Upper lobe of left lung (tissue), 6 donors: Measurements from ENCODE around the gene ADAM17. TPM values are rescaled to one million over a fixed set of nuclear protein-coding genes. Genes with fewer than 3 reads are reported as not detected.
A peak's percentile ranks its signal among the peaks of the same experiment; 100 is the strongest.

Experiments used
- ATAC-seq, 2 donors: fragments of 200-7000 bp; cut with Tn5 transposase; one replicate each; pipeline ENCODE4 v1.9.1; 2022; ENCODE audit warnings: mild to moderate bottlenecking in 2 of 2, moderate library complexity in 2 of 2; ENCODE audit not compliant: low FRiP score in 2 of 2
- DNase-seq, 2 donors: peaks; one replicate each; pipeline ENCODE4 v3.0.0-alpha.2; 2019 to 2020
- H3K27ac ChIP-seq, 4 donors: fragments of 200-600 bp; sonication (generic); one replicate each; pipeline ENCODE4 v1.5.1; 2016 to 2019
- H3K27me3 ChIP-seq, 4 donors: fragments of 200-600 bp; sonication (generic); one replicate each; pipeline ENCODE4 v1.5.1; 2017 to 2019
- H3K36me3 ChIP-seq, 4 donors: fragments of 200-600 bp; sonication (generic); one replicate each; pipeline ENCODE4 v1.5.1; 2016 to 2019
- H3K4me1 ChIP-seq, 4 donors: fragments of 200-600 bp; sonication (generic); one replicate each; pipeline ENCODE4 v1.5.1; 2018 to 2019
- H3K4me3 ChIP-seq, 4 donors: fragments of 200-600 bp; sonication (generic); one replicate each; pipeline ENCODE4 v1.5.1; 2017 to 2019; ENCODE audit warnings: mild to moderate bottlenecking in 2 of 4, moderate library complexity in 1 of 4
- H3K9me3 ChIP-seq, 4 donors: fragments of 200-600 bp; sonication (generic); one replicate each; pipeline ENCODE4 v1.5.1; 2018 to 2019
- CTCF ChIP-seq, 6 experiments: fragments of 450-650 bp in 4 of 6; fragments of 200-600 bp in 2 of 6; sonication (generic) in 2 of 6; IDR thresholded peaks; one replicate each; pipeline ENCODE4 v1.5.1; 2016 to 2019; ENCODE audit warnings: antibody characterized with exemption in 6 of 6
- EP300 ChIP-seq, 4 donors: sonication (generic); formaldehyde crosslinking; IDR thresholded peaks; one replicate each; pipeline ENCODE4 v1.5.1; 2017; ENCODE audit warnings: antibody characterized with exemption in 4 of 4, control low read depth in 2 of 4
- POLR2A ChIP-seq, 4 donors: fragments of 450-650 bp; IDR thresholded peaks; one replicate each; pipeline ENCODE4 v1.5.1; 2016 to 2017; ENCODE audit warnings: antibody characterized with exemption in 4 of 4, mild to moderate bottlenecking in 2 of 4
- POLR2AphosphoS5 ChIP-seq, 2 donors: sonication (generic); formaldehyde crosslinking; IDR thresholded peaks; one replicate each; pipeline ENCODE4 v1.5.1; 2017; ENCODE audit warnings: antibody characterized with exemption in 2 of 2
- WGBS, 2 donors: methylation state at CpG; one replicate each; pipeline ENCODE4 v1.1.5; 2017 to 2018; 5-methylcytosine and 5-hydroxymethylcytosine counted together
- total RNA-seq, 6 donors: library from RNA; depleted of rRNA in 4 of 6; stranded (reverse); fragments of >200 nt in 4 of 6; gene quantifications; one replicate each; pipeline versions ENCODE4 v1.1.0 to v1.2.1, GENCODE V29; 2016 to 2021
- donor health status: DM: no; HTN: no; CAD: no; lungs with moderate emphysema.
- donor health status: DM: no; HTN: yes; CAD: no; lungs with severe emphysema.

ADAM17 gene
- total RNA-seq, 6 donors from 2014 or later: 59.7 to 71.0 (median 66.3) TPM

GRCh38 chr2:9473308-9473984 is 82.2 kb downstream of the ADAM17 start:
- peak overlapping the region in 3 of 4 donors; percentile 90 to 96 (median 91) for H3K27ac ChIP-seq
- ATAC-seq: peak; percentile 0 to 52
- peak in 1 of 2 donors; percentile 57 for DNase-seq

GRCh38 chr2:9472511-9472910 is 83.1 kb downstream of the ADAM17 start:
- ATAC-seq (no peak), DNase-seq (no peak)
- no peaks in the 10 kb centered on the region for H3K9me3 ChIP-seq
- H3K27ac ChIP-seq: no peak overlapping the region
- peaks cover 0 to 29% (median 5%) of the 10 kb centered on the region in 4 donors for H3K36me3 ChIP-seq
- peaks cover 12 to 32% (median 18%) of the 10 kb centered on the region in 4 donors for H3K4me1 ChIP-seq
- H3K4me3 ChIP-seq: no peak overlapping the region
- WGBS, 2 donors: 92 to 97% methylated on average over 6 to 9 of the region's 9 CpGs
- H3K27me3 ChIP-seq: no peaks in the 10 kb centered on the region
- no peak for TF ChIP-seq EP300 (IDR thresholded peaks at IDR 0.05)
- no peak for TF ChIP-seq CTCF (IDR thresholded peaks at IDR 0.05)
- TF ChIP-seq POLR2AphosphoS5 (IDR thresholded peaks at IDR 0.05): no peak
- TF ChIP-seq POLR2A (IDR thresholded peaks at IDR 0.05): no peak

More at GRCh38 chr2:9473308-9473984, 82.2 kb downstream of the ADAM17 start:
- Histone ChIP-seq H3K27me3 (no peaks in the 10 kb centered on the region), H3K9me3 (no peaks in the 10 kb centered on the region), H3K4me3 (peak overlapping the region; percentile 59 to 92 (median 84)), H3K4me1 (peaks cover 12 to 32% (median 18%) of the 10 kb centered on the region in 4 donors), H3K36me3 (peaks cover 0 to 21% (median 5%) of the 10 kb centered on the region in 4 donors)
- 51 to 70% methylated on average over 20 to 24 of the region's 24 CpGs for WGBS, 2 donors
- TF ChIP-seq CTCF (IDR thresholded peaks at IDR 0.05) (peak in 2 of 6 experiments; percentile 18 to 25), POLR2A (IDR thresholded peaks at IDR 0.05) (no peak), EP300 (IDR thresholded peaks at IDR 0.05) (no peak), POLR2AphosphoS5 (IDR thresholded peaks at IDR 0.05) (no peak)

- Histone ChIP-seq H3K36me3 (peaks cover 0 to 26% (median 5%) of the 10 kb centered on the region in 4 donors), H3K27ac (no peak overlapping the region), H3K27me3 (no peaks in the 10 kb centered on the region), H3K4me1 (peaks cover 6 to 23% (median 16%) of the 10 kb centered on the region in 4 donors), H3K4me3 (no peak overlapping the region), H3K9me3 (no peaks in the 10 kb centered on the region)
- ATAC-seq: no peak
- TF ChIP-seq CTCF (IDR thresholded peaks at IDR 0.05) (no peak), POLR2A (IDR thresholded peaks at IDR 0.05) (no peak), POLR2AphosphoS5 (IDR thresholded peaks at IDR 0.05) (no peak)
- WGBS, 2 donors: 92 to 93% methylated on average over 5 of the region's 5 CpGs
- DNase-seq: no peak
These were observed 84.4 kb downstream of the ADAM17 start for GRCh38 chr2:9471206-9471605.

- H3K27ac ChIP-seq: no peak overlapping the region
- no peaks in the 10 kb centered on the region for H3K9me3 ChIP-seq
- H3K4me3 ChIP-seq: no peak overlapping the region
- no peaks in the 10 kb centered on the region for H3K4me1 ChIP-seq
- no peak for TF ChIP-seq CTCF (IDR thresholded peaks at IDR 0.05)
- no peak for TF ChIP-seq POLR2A (IDR thresholded peaks at IDR 0.05)
- TF ChIP-seq POLR2AphosphoS5 (IDR thresholded peaks at IDR 0.05): no peak
- no peak for TF ChIP-seq EP300 (IDR thresholded peaks at IDR 0.05)
- 69 to 75% methylated on average over 6 to 10 of the region's 10 CpGs for WGBS, 2 donors
- peak; percentile 58 to 82 for ATAC-seq
- no peaks in the 10 kb centered on the region for H3K27me3 ChIP-seq
- H3K36me3 ChIP-seq: peaks cover 0 to 35% (median 5%) of the 10 kb centered on the region in 4 donors
- peak; percentile 50 to 87 for DNase-seq
These were observed 87.9 kb downstream of the ADAM17 start for GRCh38 chr2:9467687-9468086.
